Measurements from ENCODE around the gene BABAM2.

DNA sequence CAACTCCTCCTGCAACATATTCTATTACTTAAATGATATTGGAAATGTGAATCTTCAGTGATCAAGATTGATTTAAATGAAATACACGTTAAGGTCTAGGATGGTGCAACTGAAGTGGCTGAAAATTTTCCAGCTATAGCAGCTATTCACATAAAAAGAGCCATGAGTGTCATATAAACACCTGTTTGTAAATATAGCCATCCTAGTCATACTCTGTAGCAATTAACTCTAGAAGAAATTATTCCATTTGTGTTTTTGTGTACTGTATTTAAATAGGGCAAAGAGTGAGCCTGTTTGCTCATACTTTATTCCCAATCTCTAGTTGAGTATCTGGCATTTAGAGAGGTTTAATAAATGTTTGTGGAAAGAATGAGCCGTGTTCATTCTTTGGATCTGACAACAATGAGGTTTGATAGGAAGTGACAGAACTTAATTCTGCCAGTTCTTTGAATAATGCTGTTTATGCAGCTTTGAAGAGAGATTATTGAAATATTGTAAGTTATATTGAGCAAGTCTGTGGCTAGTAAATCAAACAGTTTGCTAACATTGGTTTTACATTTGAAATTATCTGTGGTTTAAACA is 49.7 kb downstream of the BABAM2 start:
- TF ChIP-seq, protein P1, sequence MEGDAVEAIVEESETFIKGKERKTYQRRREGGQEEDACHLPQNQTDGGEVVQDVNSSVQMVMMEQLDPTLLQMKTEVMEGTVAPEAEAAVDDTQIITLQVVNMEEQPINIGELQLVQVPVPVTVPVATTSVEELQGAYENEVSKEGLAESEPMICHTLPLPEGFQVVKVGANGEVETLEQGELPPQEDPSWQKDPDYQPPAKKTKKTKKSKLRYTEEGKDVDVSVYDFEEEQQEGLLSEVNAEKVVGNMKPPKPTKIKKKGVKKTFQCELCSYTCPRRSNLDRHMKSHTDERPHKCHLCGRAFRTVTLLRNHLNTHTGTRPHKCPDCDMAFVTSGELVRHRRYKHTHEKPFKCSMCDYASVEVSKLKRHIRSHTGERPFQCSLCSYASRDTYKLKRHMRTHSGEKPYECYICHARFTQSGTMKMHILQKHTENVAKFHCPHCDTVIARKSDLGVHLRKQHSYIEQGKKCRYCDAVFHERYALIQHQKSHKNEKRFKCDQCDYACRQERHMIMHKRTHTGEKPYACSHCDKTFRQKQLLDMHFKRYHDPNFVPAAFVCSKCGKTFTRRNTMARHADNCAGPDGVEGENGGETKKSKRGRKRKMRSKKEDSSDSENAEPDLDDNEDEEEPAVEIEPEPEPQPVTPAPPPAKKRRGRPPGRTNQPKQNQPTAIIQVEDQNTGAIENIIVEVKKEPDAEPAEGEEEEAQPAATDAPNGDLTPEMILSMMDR (conservative IDR thresholded peaks at IDR 0.05 in 1 of 2, IDR thresholded peaks at IDR 0.05 in 1 of 2; ENCODE audit: extremely low read depth in 1 of 2, insufficient read depth in 1 of 2, low read depth in 1 of 2, low read length in 2 of 2), result no peak
- no peak for TF ChIP-seq EZH2 (IDR thresholded peaks at IDR 0.05; ENCODE audit: borderline replicate concordance, low read length)

All from mammary epithelial cell (primary cell).